Hepatocyte (in vitro differentiated cells): Measurements from ENCODE around the gene CAMSAP1.

ENCODE experiments used
- CTCF ChIP-seq: fragments of 200-600 bp; sonication (generic); IDR thresholded peaks from 2 replicates; pipeline ENCODE4 v1.5.1; 2016; ENCODE audit warnings: antibody characterized with exemption, mild to moderate bottlenecking; ENCODE audit not compliant: poor library complexity
- EZH2 ChIP-seq: fragments of 200-600 bp; sonication (generic); IDR thresholded peaks from 2 replicates; pipeline ENCODE4 v1.6.1; 2016; ENCODE audit warnings: antibody characterized with exemption, mild to moderate bottlenecking, borderline replicate concordance
- EZH2phosphoT487 ChIP-seq: fragments of 200-600 bp; sonication (generic); IDR thresholded peaks from one replicate; pipeline ENCODE4 v1.6.1; 2018; ENCODE audit warnings: antibody characterized with exemption, mild to moderate bottlenecking, low read depth, moderate library complexity; ENCODE audit not compliant: unreplicated experiment, severe bottlenecking

- TF ChIP-seq CTCF (no peak), EZH2phosphoT487 (no peak), EZH2 (no peak)
These were observed 144.4 kb downstream of the CAMSAP1 start for GRCh38 chr9:135762921-135763320.
